ENCODE data around the gene SEMA4D. TPM values are rescaled to one million over a fixed set of nuclear protein-coding genes. Genes with fewer than 3 reads are reported as not detected.

Gene SEMA4D
- total and polyA plus RNA-seq, 2 of the 13 experiments (the other 11 are each of a cell fraction or from before 2014, with no cell fraction given), result 0.13 to 0.16 TPM

DNA sequence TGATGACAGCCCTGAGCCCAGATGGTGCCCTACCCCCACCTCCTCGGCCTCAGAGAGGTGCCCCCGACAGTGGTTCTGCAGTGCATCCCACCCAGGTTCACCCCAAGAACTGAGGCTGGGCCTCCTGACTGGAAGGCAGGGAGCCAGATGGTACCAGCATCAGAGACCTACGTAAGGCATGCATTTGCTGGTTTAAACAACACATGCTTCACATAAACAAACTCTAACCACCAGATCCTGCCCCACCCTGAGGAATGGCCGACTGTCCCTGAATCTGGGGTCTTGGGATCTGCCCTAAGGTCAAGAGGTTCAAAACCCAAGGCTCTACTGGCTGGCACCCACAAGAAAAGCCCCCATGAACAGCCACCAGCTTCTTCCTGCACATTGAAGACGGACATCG lies 106.3 kb downstream of the SEMA4D start:
- no peak for DNase-seq (ENCODE audit: low spot score)
- in situ Hi-C loops (cut with HindIII; ENCODE audit: extremely low pct_ligation_motif_present, low pct_unique_long_range_greater_than_20kb), result no loop called here
- H3K79me2 ChIP-seq (ENCODE audit: insufficient read depth, low read length), result no peaks in the 10 kb centered on the region
- no peak overlapping the region for H3K9ac ChIP-seq (ENCODE audit: insufficient read depth, low read depth, low read length)
- 69% methylated on average over 3 of the region's 6 CpGs for WGBS (ENCODE audit: low lambda C conversion rate)
- H3K4me1 ChIP-seq (ENCODE audit: insufficient read depth, low read length), result peaks cover 28% of the 10 kb centered on the region
- no peak overlapping the region for H2AFZ ChIP-seq (ENCODE audit: low read length)
- no peak overlapping the region for H3K27ac ChIP-seq (ENCODE audit: extremely low read length, insufficient read depth, low read length)
- POLR2A ChIA-PET, result no interaction called here
- no peaks in the 10 kb centered on the region for H3K36me3 ChIP-seq (replicated peaks in 1 of 2; ENCODE audit: control insufficient read depth in 1 of 2, insufficient read depth in 2 of 2, low read length in 2 of 2)
- H3K27me3 ChIP-seq (ENCODE audit: control insufficient read depth in 1 of 2, insufficient read depth in 2 of 2, low read length in 2 of 2), result no peaks in the 10 kb centered on the region; a peak in 1 of 5 replicates
- FAIRE-seq, result no peak
- CTCF ChIA-PET (ENCODE audit: low intra/inter-chr PET ratio, low total read pairs), result no interaction called here
- H3K4me2 ChIP-seq (ENCODE audit: low read depth, low read length), result no peak overlapping the region
- no peak for TF ChIP-seq TGIF2 (CRISPR knock-in tag; IDR thresholded peaks at IDR 0.05)
- TF ChIP-seq CREM (IDR thresholded peaks at IDR 0.05), result no peak
- no peak for TF ChIP-seq CREM (CRISPR knock-in tag; IDR thresholded peaks at IDR 0.05)
- no peak for TF ChIP-seq SMAD1 (CRISPR knock-in tag; IDR thresholded peaks at IDR 0.05; ENCODE audit: borderline replicate concordance, low read depth)
- no peak for TF ChIP-seq ZNF501 (CRISPR knock-in tag; IDR thresholded peaks at IDR 0.05)
- no peak for TF ChIP-seq NFIC (IDR thresholded peaks at IDR 0.05; ENCODE audit: low read length)
- TF ChIP-seq, protein P1, sequence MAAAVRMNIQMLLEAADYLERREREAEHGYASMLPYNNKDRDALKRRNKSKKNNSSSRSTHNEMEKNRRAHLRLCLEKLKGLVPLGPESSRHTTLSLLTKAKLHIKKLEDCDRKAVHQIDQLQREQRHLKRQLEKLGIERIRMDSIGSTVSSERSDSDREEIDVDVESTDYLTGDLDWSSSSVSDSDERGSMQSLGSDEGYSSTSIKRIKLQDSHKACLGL (CRISPR knock-in tag; IDR thresholded peaks at IDR 0.05), result no peak
- TF ChIP-seq HNRNPL (IDR thresholded peaks at IDR 0.05; ENCODE audit: low read depth, low read length), result no peak
- TF ChIP-seq SRF (IDR thresholded peaks at IDR 0.05; ENCODE audit: low read depth, low read length), result no peak
- no peak for TF ChIP-seq MAFK (conservative IDR thresholded peaks at IDR 0.05 in 1 of 2, IDR thresholded peaks at IDR 0.05 in 1 of 2; ENCODE audit: low read length in 2 of 2)
- TF ChIP-seq, protein P2, sequence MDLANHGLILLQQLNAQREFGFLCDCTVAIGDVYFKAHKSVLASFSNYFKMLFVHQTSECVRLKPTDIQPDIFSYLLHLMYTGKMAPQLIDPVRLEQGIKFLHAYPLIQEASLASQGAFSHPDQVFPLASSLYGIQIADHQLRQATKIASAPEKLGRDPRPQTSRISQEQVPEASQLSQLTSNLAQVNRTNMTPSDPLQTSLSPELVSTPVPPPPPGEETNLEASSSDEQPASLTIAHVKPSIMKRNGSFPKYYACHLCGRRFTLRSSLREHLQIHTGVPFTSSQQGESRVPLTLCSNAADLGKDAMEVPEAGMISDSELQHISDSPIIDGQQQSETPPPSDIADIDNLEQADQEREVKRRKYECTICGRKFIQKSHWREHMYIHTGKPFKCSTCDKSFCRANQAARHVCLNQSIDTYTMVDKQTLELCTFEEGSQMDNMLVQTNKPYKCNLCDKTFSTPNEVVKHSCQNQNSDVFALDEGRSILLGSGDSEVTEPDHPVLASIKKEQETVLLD (CRISPR knock-in tag; IDR thresholded peaks at IDR 0.05; ENCODE audit: low read depth), result no peak
- no peak for TF ChIP-seq ZNF382 (CRISPR knock-in tag; IDR thresholded peaks at IDR 0.05; ENCODE audit: borderline replicate concordance)
- TF ChIP-seq, protein P3, sequence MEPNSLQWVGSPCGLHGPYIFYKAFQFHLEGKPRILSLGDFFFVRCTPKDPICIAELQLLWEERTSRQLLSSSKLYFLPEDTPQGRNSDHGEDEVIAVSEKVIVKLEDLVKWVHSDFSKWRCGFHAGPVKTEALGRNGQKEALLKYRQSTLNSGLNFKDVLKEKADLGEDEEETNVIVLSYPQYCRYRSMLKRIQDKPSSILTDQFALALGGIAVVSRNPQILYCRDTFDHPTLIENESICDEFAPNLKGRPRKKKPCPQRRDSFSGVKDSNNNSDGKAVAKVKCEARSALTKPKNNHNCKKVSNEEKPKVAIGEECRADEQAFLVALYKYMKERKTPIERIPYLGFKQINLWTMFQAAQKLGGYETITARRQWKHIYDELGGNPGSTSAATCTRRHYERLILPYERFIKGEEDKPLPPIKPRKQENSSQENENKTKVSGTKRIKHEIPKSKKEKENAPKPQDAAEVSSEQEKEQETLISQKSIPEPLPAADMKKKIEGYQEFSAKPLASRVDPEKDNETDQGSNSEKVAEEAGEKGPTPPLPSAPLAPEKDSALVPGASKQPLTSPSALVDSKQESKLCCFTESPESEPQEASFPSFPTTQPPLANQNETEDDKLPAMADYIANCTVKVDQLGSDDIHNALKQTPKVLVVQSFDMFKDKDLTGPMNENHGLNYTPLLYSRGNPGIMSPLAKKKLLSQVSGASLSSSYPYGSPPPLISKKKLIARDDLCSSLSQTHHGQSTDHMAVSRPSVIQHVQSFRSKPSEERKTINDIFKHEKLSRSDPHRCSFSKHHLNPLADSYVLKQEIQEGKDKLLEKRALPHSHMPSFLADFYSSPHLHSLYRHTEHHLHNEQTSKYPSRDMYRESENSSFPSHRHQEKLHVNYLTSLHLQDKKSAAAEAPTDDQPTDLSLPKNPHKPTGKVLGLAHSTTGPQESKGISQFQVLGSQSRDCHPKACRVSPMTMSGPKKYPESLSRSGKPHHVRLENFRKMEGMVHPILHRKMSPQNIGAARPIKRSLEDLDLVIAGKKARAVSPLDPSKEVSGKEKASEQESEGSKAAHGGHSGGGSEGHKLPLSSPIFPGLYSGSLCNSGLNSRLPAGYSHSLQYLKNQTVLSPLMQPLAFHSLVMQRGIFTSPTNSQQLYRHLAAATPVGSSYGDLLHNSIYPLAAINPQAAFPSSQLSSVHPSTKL (CRISPR knock-in tag; IDR thresholded peaks at IDR 0.05), result no peak
- H3K4me3 ChIP-seq (replicated peaks in 1 of 3; ENCODE audit: insufficient read depth in 1 of 3, low read depth in 2 of 3, low read length in 3 of 3), result no peak overlapping the region
- intact Hi-C loops (cut with micrococcal nuclease; ENCODE audit: unreplicated experiment), result no loop called here
- no peak for ATAC-seq
- no peaks in the 10 kb centered on the region for H4K20me1 ChIP-seq (ENCODE audit: insufficient read depth, low read length)
- no peaks in the 10 kb centered on the region for H3K9me3 ChIP-seq (ENCODE audit: low read length)
- BruUV-seq (replicated peaks), result no TSS peak
